Bone marrow (tissue), 2 donors: Measurements from ENCODE around the gene NODAL.

Experiments
- DNase-seq, 2 donors: peaks; one replicate each; lab custom pipeline; 2025; lab: John Stamatoyannopoulos, UW

NODAL gene

DNA sequence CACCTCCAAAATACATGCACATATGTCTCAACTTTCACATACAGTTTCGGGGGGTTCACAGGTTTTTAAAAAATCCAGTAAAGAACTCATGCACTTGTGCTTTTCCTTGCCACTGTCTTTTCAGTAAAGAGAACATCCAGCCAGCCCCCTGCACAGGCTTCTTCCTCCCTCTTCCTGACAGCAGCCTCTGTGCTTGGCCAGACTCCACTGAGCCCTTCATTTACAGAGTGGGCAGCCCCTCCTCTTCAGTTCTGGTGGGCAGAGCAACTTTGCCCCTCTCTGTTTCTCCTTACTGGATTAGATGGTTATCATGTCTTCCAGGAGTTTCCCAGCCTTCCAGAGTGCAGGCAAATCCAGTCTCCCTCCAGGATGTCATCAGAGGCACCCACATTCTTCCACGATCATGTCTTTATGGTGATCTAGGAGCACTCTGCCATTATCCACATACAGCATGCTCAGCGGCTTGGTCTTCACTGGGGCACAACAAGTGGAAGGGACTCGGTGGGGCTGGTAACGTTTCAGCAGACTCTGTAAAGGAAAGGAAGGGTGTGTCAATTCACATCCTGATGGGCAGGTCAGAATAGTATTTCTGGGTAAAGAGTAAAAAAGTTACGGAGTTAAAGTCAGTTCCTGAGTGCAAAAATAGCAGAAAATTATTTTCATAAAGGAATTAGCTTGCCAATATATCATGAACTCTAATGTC lies 8.8 kb downstream of the NODAL start:
- DNase-seq = no peak

DNA sequence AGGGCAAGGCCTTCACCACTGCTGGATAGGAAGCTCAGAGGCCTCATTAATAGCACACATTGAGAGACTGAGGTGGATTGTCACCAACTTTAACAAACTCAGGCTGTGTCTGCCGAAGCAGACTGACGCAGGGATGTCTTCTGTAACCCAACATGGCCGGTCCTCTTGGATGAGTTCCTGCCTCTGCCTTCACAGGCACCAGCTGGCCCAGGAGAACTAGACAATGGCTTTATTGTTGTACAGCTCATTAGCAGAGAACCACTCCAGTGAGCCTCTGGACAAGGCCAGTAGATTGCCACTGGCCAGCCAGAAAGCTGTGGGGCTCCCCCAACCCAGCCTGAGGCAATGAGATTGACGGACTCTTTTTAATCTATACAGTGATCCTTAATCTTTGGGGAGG lies 9.4 kb downstream of the NODAL start:
- no peak for DNase-seq

- DNase-seq = no peak
Observed at GRCh38 chr10:70430493-70431445, 10.7 kb downstream of the NODAL start.

DNA sequence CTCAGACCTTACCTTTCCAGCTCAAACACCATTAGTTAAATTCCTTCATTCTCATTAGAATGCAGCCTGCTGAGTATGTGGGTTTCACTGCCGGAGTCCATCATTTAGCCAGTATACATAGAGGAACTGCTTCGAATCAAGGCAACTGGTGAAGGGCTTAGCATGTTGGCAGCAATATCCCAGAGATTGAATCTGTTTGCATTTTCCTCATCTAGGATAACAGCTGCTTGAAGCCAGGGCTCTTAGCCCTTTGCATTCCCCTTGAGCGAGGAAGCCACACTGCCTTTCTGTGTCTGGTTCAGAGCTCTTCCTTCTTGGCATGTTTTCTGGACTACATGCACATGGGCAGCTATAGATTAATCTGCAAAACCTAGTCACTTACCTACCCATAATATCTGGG lies 14.7 kb downstream of the NODAL start:
- DNase-seq = no peak

DNA sequence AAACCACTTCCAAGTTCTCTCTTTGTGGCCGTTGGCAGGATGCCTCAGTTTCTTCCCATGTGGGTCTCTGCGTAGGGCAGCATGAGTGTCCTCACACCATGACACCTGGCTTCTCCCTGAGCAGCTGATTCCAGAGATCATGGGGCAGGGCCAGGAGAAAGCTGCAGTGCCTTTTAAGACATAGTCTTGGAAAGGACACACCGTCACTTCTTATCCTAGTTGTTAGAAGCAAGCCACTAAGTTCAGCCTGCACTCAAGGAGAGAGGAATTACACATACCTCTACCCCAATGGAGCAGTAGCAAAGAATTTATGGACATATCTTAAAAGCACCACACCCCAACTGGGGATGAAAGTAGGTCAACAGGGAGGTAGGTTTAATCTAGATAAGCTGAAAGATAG lies 16.4 kb downstream of the NODAL start:
- no peak for DNase-seq

DNA sequence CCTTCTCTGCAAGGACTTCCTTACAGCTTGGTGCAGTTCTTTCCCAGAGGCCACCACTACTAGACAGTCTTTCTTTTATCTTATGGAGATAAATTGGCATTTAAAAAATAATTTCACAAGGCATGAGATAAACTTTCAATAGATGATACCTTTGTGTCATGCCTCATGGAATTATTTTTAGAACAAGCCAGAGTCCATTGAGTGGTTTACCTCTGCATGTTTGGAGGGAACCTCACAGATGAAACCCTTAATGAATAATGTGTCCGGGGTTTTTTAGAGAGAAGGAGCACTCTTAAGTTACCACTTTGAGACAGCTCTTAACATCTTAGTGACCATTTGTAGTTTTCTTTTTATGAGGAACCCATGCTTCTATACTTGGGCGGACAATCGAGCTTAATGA lies 17.2 kb downstream of the NODAL start:
- DNase-seq = no peak

- no peak for DNase-seq
Observed at GRCh38 chr10:70418713-70419112, 22.8 kb downstream of the NODAL start.

- no peak for DNase-seq
Observed at GRCh38 chr10:70418229-70418628, 23.3 kb downstream of the NODAL start.

DNA sequence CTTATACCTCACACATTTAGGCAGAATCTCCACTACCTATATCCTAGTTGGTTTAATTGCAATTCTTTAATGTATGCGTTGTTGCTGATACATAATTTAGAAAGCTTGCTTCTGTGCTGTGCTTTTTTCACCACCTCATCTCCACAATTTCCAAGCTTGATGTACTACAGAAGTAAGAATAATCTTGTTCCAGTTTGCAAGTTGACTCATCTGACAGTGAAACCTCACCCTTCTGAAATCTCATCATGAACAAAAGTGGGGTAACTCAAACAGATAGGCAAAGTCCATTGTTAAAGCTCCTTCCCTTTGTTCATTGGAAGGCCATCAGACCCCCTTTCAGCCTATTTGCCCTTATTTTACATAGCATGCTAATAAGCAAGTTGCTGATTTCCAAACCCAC lies 23.9 kb downstream of the NODAL start:
- no peak for DNase-seq

DNA sequence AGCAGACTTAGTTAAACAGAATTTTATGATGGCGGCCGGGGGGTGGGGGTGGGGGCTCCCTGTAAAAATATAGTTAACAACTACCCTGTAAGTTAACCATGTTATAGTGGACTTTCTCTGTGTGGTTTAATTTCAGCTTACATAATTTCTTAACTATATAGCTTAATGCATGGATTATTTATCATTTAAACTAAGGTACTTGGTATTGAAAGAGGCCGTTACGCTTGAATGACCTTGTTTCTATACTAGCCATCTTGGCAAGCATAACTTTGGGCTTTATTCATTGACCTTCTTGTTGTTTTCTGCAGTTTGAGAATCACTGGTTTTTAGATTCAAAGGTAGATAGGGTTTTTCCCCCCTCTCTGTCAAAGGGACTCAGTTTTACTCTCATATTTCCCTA lies 29.1 kb downstream of the NODAL start:
- no peak for DNase-seq

- no peak for DNase-seq
Observed at GRCh38 chr10:70410608-70411007, 30.9 kb downstream of the NODAL start.

DNA sequence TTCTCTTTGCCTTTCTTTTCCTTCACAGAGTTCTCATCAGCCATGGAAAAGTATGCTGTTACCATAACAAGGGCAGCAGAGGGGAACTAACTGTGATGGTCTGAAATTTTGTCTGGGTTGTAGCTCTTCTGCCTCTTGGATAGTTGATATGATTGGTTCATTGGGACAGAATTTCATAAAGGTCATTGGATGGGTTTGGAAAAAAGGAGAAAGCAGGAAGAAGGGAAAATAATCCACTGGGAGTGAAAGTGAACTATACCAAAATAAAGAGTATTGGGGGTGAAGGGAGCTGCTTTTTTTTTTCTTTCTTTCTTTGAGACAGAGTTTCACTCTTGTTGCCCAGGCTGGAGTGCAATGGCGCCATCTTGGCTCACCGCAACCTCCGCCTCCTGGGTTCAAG lies 31.7 kb downstream of the NODAL start:
- DNase-seq = no peak

DNA sequence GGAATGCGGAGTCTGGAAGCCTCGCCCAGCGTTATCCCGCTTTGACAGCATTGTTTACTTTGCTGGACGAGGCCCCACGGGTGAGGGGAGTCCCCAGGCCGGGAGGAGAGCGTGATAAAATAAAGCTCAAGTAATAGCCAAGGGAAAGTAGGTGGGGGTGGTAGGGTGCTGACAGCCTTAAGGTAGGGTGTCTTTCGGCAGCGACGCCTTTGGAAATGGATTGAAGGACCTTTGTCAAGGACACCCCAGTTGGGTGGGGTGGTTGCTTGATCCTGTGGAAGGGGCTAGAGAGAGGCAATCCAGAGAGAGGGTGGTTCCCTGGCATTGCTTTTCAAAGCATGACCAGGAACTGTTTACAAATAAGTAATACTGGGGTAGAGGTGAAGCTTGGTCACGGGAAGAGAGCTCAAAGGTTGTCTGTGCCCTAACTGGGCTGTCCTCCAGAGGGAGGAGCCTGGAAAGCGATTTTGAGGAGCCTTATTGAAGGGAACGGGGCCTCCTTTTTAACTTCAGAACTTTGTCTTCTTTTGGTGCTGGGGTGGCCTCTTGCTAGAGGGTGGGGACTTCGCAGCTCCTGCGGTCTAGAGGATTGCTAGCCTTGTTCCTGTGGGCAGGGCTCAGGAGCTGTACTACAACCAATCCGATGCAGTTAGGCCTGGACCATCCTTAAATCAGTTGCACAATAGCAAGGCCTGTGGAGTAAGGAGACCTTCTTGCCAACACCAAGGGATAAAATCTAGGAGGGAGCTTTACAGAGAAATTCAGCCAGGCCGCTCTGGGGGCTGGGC lies 36.2 kb downstream of the NODAL start:
- peak; percentile 5 to 27 for DNase-seq

DNA sequence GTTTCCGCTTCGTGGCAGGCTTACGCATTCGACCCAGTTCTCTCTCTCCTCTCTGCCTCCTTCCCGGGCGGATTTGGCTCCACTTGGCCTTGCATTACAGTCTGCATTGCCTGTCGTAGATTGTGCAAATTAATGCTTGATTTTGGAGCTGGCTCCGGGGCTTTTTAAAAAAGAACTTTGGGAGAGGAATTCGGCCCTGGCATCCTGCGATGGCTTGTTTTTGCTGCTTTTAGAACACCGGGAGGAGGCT lies 36.8 kb downstream of the NODAL start:
- DNase-seq = no peak

- peak; percentile 95 to 98 for DNase-seq
Observed at GRCh38 chr10:70404036-70404786, 37.3 kb downstream of the NODAL start, which contains the start of gene EIF4EBP2. Gene EIF4EBP2, plus strand, starts transcription at chr10:70404145. Its CDS starts 257 bp downstream, at chr10:70404402.

DNA sequence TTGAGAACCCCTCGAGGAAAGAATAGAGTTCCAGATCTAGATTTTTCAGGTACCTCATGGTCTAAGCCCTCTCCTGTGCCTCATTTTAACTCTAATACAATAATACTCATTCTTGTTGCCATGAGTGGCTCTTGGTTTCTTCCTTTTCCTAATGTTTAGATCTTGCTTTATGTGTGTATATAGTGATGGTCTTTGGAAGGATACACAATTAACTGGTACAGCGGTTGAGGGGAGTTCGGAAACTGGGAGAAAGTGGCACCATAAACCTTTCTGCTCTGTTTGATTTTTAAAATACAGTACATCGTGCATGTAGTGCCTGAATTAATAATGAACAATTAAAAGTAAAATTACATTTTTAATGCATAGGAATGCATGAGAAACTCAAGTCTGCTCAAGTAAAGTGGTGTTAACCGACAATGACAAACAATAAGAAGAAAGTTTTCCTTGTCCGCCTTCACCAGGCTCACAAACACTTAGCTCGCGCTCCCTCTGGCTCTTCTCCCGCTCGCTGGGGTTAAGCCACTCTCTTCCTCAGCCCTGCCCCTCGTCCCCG lies 37.9 kb downstream of the NODAL start:
- DNase-seq = no peak

- DNase-seq = no peak
Observed at GRCh38 chr10:70399177-70399576, 42.3 kb downstream of the NODAL start.

GRCh38 chr10:70396140-70396539 lies 45.3 kb downstream of the NODAL start:
- DNase-seq = no peak

GRCh38 chr10:70391654-70392053 lies 49.8 kb downstream of the NODAL start:
- no peak for DNase-seq
